HCT116 (cell line): ENCODE results near the gene DGKB. TPM values are rescaled to one million over a fixed set of nuclear protein-coding genes. Genes with fewer than 3 reads are reported as not detected.

ENCODE experiments used
- ATAC-seq: fragments of 200-7000 bp; cut with Tn5 transposase; 2 replicates; pipeline ENCODE4 v1.9.1; 2020; ENCODE audit warnings: mild to moderate bottlenecking, moderate library complexity
- BruUV-seq: library from RNA; stranded (reverse); fragments of 400-500 nt; replicated peaks from 2 replicates; lab custom pipeline; 2021; lab: Mats Ljungman, UMichigan
- CTCF ChIA-PET: fragments of 300-600 bp; sonication (Branson Sonifier 250); formaldehyde crosslinking; loops from one replicate; lab custom pipeline; 2021; ENCODE audit warnings: antibody characterized with exemption; lab: Charles Lee
- POLR2A ChIA-PET: fragments of 300-600, 350-600 bp; sonication (Branson Sonifier 250); formaldehyde crosslinking; loops from one replicate; lab custom pipeline; 2021; ENCODE audit warnings: antibody characterized with exemption; lab: Charles Lee
- RAD21 ChIA-PET, 2 experiments: fragments of 300-600 bp; sonication (Branson Sonifier 250); formaldehyde crosslinking; loops; one replicate each; lab custom pipeline; 2023; ENCODE audit warnings: low total read pairs in 2 of 2; ENCODE audit not compliant: uncharacterized antibody in 2 of 2, unreplicated experiment in 2 of 2, low non-redundant PET in 1 of 2; lab: Charles Lee
- DNase-seq: peaks from one replicate; pipeline ENCODE4 v3.0.0-alpha.2; 2010; ENCODE audit warnings: low read depth, low spot score
- H2AFZ ChIP-seq: fragments of 200-600 bp; shearing (Covaris generic), sonication (generic); 2 replicates; pipeline ENCODE4 v1.6.1; 2017; ENCODE audit warnings: low read depth, mixed run types, mixed read lengths, antibody characterized with exemption, low read length; ENCODE audit not compliant: poor library complexity, severe bottlenecking
- H3K27ac ChIP-seq: 2 replicates; pipeline ENCODE4 v1.5.1; 2012; ENCODE audit warnings: low read depth, low read length
- H3K27me3 ChIP-seq: fragments of 200-600 bp; sonication (generic); 2 replicates; pipeline ENCODE4 v1.6.1; 2016; ENCODE audit warnings: mixed run types, low read length, mixed read lengths; ENCODE audit not compliant: insufficient read depth
- H3K36me3 ChIP-seq, 2 experiments: fragments of 200-500 bp in 1 of 2; fragments of 200-600 bp in 1 of 2; sonication (Bioruptor generic) in 1 of 2; sonication (generic) in 1 of 2; 2 replicates each; pipeline versions ENCODE4 v1.5.1 to v1.6.1; 2014 to 2016; ENCODE audit warnings: low read length in 2 of 2, inconsistent platforms in 1 of 2, mixed read lengths in 1 of 2, mixed run types in 1 of 2; ENCODE audit not compliant: insufficient read depth in 2 of 2, control insufficient read depth in 1 of 2
- H3K4me1 ChIP-seq, 2 experiments: fragments of 200-600 bp in 1 of 2; sonication (generic) in 1 of 2; 2 replicates each; pipeline versions ENCODE4 v1.5.1 to v1.6.1; 2012 to 2017; ENCODE audit warnings: low read length in 2 of 2, inconsistent platforms in 1 of 2, mild to moderate bottlenecking in 1 of 2, mixed read lengths in 1 of 2, mixed run types in 1 of 2, moderate library complexity in 1 of 2; ENCODE audit not compliant: insufficient read depth in 2 of 2, control insufficient read depth in 1 of 2
- H3K4me2 ChIP-seq: fragments of 200-600 bp; sonication (generic); 2 replicates; pipeline ENCODE4 v1.6.1; 2017; ENCODE audit warnings: mixed run types, low read length, mixed read lengths
- H3K4me3 ChIP-seq, 2 experiments: fragments of 200-600 bp in 1 of 2; sonication (generic) in 1 of 2; replicated peaks in 1 of 2; 2 replicates each; pipeline ENCODE4 v1.5.1; 2011 to 2016; ENCODE audit warnings: low read length in 2 of 2, control low read depth in 1 of 2, low read depth in 1 of 2, mild to moderate bottlenecking in 1 of 2, mixed read lengths in 1 of 2, mixed run types in 1 of 2
- H3K79me2 ChIP-seq: fragments of 200-600 bp; sonication (generic); 2 replicates; pipeline ENCODE4 v1.6.1; 2017; ENCODE audit warnings: mild to moderate bottlenecking, mixed run types, low read length, moderate library complexity, mixed read lengths; ENCODE audit not compliant: insufficient read depth
- H3K9ac ChIP-seq: fragments of 200-600 bp; sonication (generic); 2 replicates; pipeline ENCODE4 v1.6.1; 2016; ENCODE audit warnings: low read length, mixed read lengths
- H3K9me2 ChIP-seq: fragments of 200-600 bp; sonication (generic), shearing (Covaris generic); 2 replicates; pipeline ENCODE4 v1.6.1; 2017; ENCODE audit warnings: mixed run types, mild to moderate bottlenecking, moderate library complexity; ENCODE audit not compliant: insufficient read depth
- H3K9me3 ChIP-seq, 2 experiments: fragments of 200-500 bp in 1 of 2; fragments of 200-600 bp in 1 of 2; sonication (Bioruptor generic) in 1 of 2; sonication (generic) in 1 of 2; 2 replicates each; pipeline ENCODE4 v1.6.1; 2014 to 2017; ENCODE audit warnings: low read length in 2 of 2, mixed read lengths in 2 of 2, inconsistent platforms in 1 of 2, low read depth in 1 of 2, mild to moderate bottlenecking in 1 of 2, mixed run types in 1 of 2, moderate library complexity in 1 of 2; ENCODE audit not compliant: control insufficient read depth in 1 of 2, insufficient read depth in 1 of 2
- H4K20me1 ChIP-seq: fragments of 200-600 bp; sonication (generic), shearing (Covaris generic); 2 replicates; pipeline ENCODE4 v1.6.1; 2017; ENCODE audit warnings: mixed run types, mild to moderate bottlenecking, moderate library complexity; ENCODE audit not compliant: insufficient read depth
- ATF3 ChIP-seq: IDR thresholded peaks from 2 replicates; pipeline ENCODE4 v1.6.1; 2012
- CEBPB ChIP-seq: IDR thresholded peaks from 2 replicates; pipeline ENCODE4 v1.6.1; 2012; ENCODE audit warnings: low read depth
- CTCF ChIP-seq, 3 experiments: fragments of 200-600 bp in 1 of 3; sonication (generic) in 1 of 3; IDR thresholded peaks in 2 of 3; conservative IDR thresholded peaks in 1 of 3; 2 replicates each; pipeline ENCODE4 v1.5.1; 2012 to 2017; ENCODE audit warnings: low read depth in 2 of 3, low read length in 2 of 3, antibody characterized with exemption in 1 of 3, borderline replicate concordance in 1 of 3, control low read depth in 1 of 3, mild to moderate bottlenecking in 1 of 3, mixed read lengths in 1 of 3, mixed run types in 1 of 3, moderate library complexity in 1 of 3; ENCODE audit not compliant: insufficient read depth in 1 of 3
- ELF1 ChIP-seq: IDR thresholded peaks from 2 replicates; pipeline ENCODE4 v1.6.1; 2012; ENCODE audit warnings: low read depth, borderline replicate concordance
- EZH2 ChIP-seq: fragments of 200-600 bp; sonication (generic); IDR thresholded peaks from 2 replicates; pipeline ENCODE4 v1.6.1; 2017; ENCODE audit warnings: antibody characterized with exemption, mixed run types
- JUND ChIP-seq: IDR thresholded peaks from 2 replicates; pipeline ENCODE4 v1.6.1; 2012
- POLR2A ChIP-seq: IDR thresholded peaks from 2 replicates; pipeline ENCODE4 v1.7.0; 2011; ENCODE audit warnings: borderline replicate concordance; ENCODE audit not compliant: insufficient read depth, insufficient read length; ENCODE audit errors: extremely low read depth
- SP1 ChIP-seq: IDR thresholded peaks from 2 replicates; pipeline ENCODE4 v1.6.1; 2012; ENCODE audit warnings: low read depth
- SRF ChIP-seq: IDR thresholded peaks from 2 replicates; pipeline ENCODE4 v1.6.1; 2012; ENCODE audit warnings: low read depth
- TCF7L2 ChIP-seq: IDR thresholded peaks from 2 replicates; pipeline ENCODE4 v1.7.0; 2011; ENCODE audit warnings: borderline replicate concordance, inconsistent platforms; ENCODE audit not compliant: insufficient read depth, insufficient read length; ENCODE audit errors: extremely low read depth
- ZFX ChIP-seq: fragments of 450-650 bp; IDR thresholded peaks from 2 replicates; pipeline ENCODE4 v1.6.1; 2017
- ZNF274 ChIP-seq: fragments of 200-500 bp; sonication (Bioruptor generic); IDR thresholded peaks from 2 replicates; pipeline ENCODE4 v1.6.1; 2014; ENCODE audit warnings: mild to moderate bottlenecking, low read depth, low read length, inconsistent platforms
- intact Hi-C: fragments of 100-400 bp; cut with micrococcal nuclease; formaldehyde crosslinking; loops from 2 replicates; pipeline ENCODE4 v1.10.0; 2022
- total RNA-seq: library from RNA; stranded (reverse); gene quantifications from one replicate; pipeline ENCODE4 v1.2.1, GENCODE V29; 2021; ENCODE audit not compliant: unreplicated experiment
- TF ChIP-seq, protein P1 (sequence below): IDR thresholded peaks from 2 replicates; pipeline ENCODE4 v1.6.1; 2012; ENCODE audit warnings: low read depth
- TF ChIP-seq, protein P2 (sequence below): IDR thresholded peaks from 2 replicates; pipeline ENCODE4 v1.6.1; 2012
- TF ChIP-seq, protein P3 (sequence below): IDR thresholded peaks from 2 replicates; pipeline ENCODE4 v1.6.1; 2011; ENCODE audit warnings: mild to moderate bottlenecking, low read length, moderate library complexity; ENCODE audit not compliant: insufficient replicate concordance; ENCODE audit errors: extremely low read depth

The DGKB gene
- total RNA-seq, 1 experiment from 2014 or later = 0.05 TPM

DNA sequence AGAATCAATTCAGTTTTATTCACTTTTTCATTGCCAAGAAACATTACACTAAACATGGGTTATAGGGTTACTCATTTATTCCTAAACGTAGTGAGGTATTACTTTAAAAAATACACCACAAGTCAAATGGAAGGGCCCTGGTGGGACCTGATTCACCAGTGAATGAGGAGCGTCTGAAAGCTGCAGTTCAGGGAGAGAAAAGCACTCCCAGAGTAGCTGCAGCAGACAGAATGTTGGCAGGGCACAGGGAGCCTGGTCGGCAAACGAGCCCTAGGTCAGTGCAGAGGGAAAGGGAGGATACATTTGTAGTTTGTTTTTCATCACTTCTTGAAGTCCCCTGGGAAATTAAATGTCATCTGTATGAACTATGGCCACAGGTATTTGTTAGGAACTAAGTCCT, 551.4 kb downstream of the DGKB start:
- no peak for TF ChIP-seq SRF
- no peak for TF ChIP-seq EZH2
- TF ChIP-seq ELF1 = no peak
- TF ChIP-seq, protein P1, sequence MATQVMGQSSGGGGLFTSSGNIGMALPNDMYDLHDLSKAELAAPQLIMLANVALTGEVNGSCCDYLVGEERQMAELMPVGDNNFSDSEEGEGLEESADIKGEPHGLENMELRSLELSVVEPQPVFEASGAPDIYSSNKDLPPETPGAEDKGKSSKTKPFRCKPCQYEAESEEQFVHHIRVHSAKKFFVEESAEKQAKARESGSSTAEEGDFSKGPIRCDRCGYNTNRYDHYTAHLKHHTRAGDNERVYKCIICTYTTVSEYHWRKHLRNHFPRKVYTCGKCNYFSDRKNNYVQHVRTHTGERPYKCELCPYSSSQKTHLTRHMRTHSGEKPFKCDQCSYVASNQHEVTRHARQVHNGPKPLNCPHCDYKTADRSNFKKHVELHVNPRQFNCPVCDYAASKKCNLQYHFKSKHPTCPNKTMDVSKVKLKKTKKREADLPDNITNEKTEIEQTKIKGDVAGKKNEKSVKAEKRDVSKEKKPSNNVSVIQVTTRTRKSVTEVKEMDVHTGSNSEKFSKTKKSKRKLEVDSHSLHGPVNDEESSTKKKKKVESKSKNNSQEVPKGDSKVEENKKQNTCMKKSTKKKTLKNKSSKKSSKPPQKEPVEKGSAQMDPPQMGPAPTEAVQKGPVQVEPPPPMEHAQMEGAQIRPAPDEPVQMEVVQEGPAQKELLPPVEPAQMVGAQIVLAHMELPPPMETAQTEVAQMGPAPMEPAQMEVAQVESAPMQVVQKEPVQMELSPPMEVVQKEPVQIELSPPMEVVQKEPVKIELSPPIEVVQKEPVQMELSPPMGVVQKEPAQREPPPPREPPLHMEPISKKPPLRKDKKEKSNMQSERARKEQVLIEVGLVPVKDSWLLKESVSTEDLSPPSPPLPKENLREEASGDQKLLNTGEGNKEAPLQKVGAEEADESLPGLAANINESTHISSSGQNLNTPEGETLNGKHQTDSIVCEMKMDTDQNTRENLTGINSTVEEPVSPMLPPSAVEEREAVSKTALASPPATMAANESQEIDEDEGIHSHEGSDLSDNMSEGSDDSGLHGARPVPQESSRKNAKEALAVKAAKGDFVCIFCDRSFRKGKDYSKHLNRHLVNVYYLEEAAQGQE = no peak
- TF ChIP-seq SP1 = no peak
- TF ChIP-seq, protein P2, sequence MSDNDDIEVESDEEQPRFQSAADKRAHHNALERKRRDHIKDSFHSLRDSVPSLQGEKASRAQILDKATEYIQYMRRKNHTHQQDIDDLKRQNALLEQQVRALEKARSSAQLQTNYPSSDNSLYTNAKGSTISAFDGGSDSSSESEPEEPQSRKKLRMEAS = no peak
- TF ChIP-seq ZFX = no peak
- TF ChIP-seq TCF7L2 = no peak
- TF ChIP-seq ATF3 = no peak
- TF ChIP-seq POLR2A = no peak
- TF ChIP-seq ZNF274 = no peak
- TF ChIP-seq, protein P3, sequence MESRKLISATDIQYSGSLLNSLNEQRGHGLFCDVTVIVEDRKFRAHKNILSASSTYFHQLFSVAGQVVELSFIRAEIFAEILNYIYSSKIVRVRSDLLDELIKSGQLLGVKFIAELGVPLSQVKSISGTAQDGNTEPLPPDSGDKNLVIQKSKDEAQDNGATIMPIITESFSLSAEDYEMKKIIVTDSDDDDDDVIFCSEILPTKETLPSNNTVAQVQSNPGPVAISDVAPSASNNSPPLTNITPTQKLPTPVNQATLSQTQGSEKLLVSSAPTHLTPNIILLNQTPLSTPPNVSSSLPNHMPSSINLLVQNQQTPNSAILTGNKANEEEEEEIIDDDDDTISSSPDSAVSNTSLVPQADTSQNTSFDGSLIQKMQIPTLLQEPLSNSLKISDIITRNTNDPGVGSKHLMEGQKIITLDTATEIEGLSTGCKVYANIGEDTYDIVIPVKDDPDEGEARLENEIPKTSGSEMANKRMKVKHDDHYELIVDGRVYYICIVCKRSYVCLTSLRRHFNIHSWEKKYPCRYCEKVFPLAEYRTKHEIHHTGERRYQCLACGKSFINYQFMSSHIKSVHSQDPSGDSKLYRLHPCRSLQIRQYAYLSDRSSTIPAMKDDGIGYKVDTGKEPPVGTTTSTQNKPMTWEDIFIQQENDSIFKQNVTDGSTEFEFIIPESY = no peak
- no peak for TF ChIP-seq CTCF (IDR thresholded peaks at IDR 0.05 in 2 of 3, conservative IDR thresholded peaks at IDR 0.05 in 1 of 3; ENCODE audit: borderline replicate concordance in 1 of 3, insufficient read depth in 1 of 3, low read depth in 2 of 3, low read length in 2 of 3)
- TF ChIP-seq JUND = no peak
- TF ChIP-seq CEBPB = no peak
- TF ChIP-seq, all 23 proteins: peak for 0
- ATAC-seq = no peak
- no peaks in the 10 kb centered on the region for H3K79me2 ChIP-seq
- no peak overlapping the region for H3K27ac ChIP-seq
- BruUV-seq = no TSS peak
- H3K4me1 ChIP-seq = no peaks in the 10 kb centered on the region
- intact Hi-C loops = no loop called here
- no peaks in the 10 kb centered on the region for H3K9me2 ChIP-seq
- no peaks in the 10 kb centered on the region for H4K20me1 ChIP-seq
- no peaks in the 10 kb centered on the region for H3K9me3 ChIP-seq
- ChIA-PET RAD21 (no interaction called here), CTCF (no interaction called here), POLR2A (no interaction called here)
- no peak overlapping the region for H3K4me2 ChIP-seq
- H3K27me3 ChIP-seq = no peaks in the 10 kb centered on the region
- no peak for DNase-seq
- H3K36me3 ChIP-seq = no peaks in the 10 kb centered on the region
- H2AFZ ChIP-seq = no peak overlapping the region
- no peak overlapping the region for H3K9ac ChIP-seq
- no peak overlapping the region for H3K4me3 ChIP-seq
